HEK293T (cell line): Measurements from ENCODE around the gene TTLL11.

Source experiments
- ARNT ChIP-seq: fragments of 450-650 bp; IDR thresholded peaks from 2 replicates; pipeline ENCODE4 v1.6.1; 2017; ENCODE audit warnings: mild to moderate bottlenecking
- BHLHE40 ChIP-seq: fragments of 450-650 bp; IDR thresholded peaks from 2 replicates; pipeline ENCODE4 v1.6.1; 2016; ENCODE audit warnings: mild to moderate bottlenecking, moderate library complexity, borderline replicate concordance
- ELF4 ChIP-seq: fragments of 450-650 bp; IDR thresholded peaks from 2 replicates; pipeline ENCODE4 v1.6.1; 2017; ENCODE audit warnings: antibody characterized with exemption
- FOXA1 ChIP-seq: fragments of 450-650 bp; IDR thresholded peaks from 2 replicates; pipeline ENCODE4 v1.6.1; 2016; ENCODE audit warnings: mild to moderate bottlenecking
- FOXM1 ChIP-seq: fragments of 450-650 bp; IDR thresholded peaks from 2 replicates; pipeline ENCODE4 v1.6.1; 2017; ENCODE audit warnings: mild to moderate bottlenecking, borderline replicate concordance
- HDGF ChIP-seq: fragments of 450-650 bp; IDR thresholded peaks from 2 replicates; pipeline ENCODE4 v1.6.1; 2017; ENCODE audit warnings: antibody characterized with exemption, borderline replicate concordance
- L3MBTL2 ChIP-seq: fragments of 450-650 bp; conservative IDR thresholded peaks from 2 replicates; pipeline ENCODE4 v1.6.1; 2016; ENCODE audit warnings: mild to moderate bottlenecking
- LEF1 ChIP-seq: fragments of 450-650 bp; IDR thresholded peaks from 2 replicates; pipeline ENCODE4 v1.6.1; 2017; ENCODE audit warnings: mild to moderate bottlenecking, borderline replicate concordance
- NFRKB ChIP-seq: fragments of 450-650 bp; IDR thresholded peaks from 2 replicates; pipeline ENCODE4 v1.6.1; 2016; ENCODE audit warnings: mild to moderate bottlenecking, moderate library complexity
- PKNOX1 ChIP-seq: fragments of 450-650 bp; IDR thresholded peaks from 2 replicates; pipeline ENCODE4 v1.6.1; 2016
- SP1 ChIP-seq: fragments of 450-650 bp; IDR thresholded peaks from 2 replicates; pipeline ENCODE4 v1.6.1; 2017
- SUZ12 ChIP-seq: fragments of 450-650 bp; IDR thresholded peaks from 2 replicates; pipeline ENCODE4 v1.6.1; 2016; ENCODE audit warnings: mild to moderate bottlenecking
- TARDBP ChIP-seq: fragments of 450-650 bp; IDR thresholded peaks from 2 replicates; pipeline ENCODE4 v1.6.1; 2016

- no peak for TF ChIP-seq PKNOX1
- TF ChIP-seq FOXA1, result no peak
- TF ChIP-seq BHLHE40, result no peak
- TF ChIP-seq LEF1, result no peak
- no peak for TF ChIP-seq TARDBP
- no peak for TF ChIP-seq SUZ12
- no peak for TF ChIP-seq SP1
- TF ChIP-seq FOXM1, result no peak
- no peak for TF ChIP-seq NFRKB
- no peak for TF ChIP-seq HDGF
- TF ChIP-seq L3MBTL2, result no peak
- no peak for TF ChIP-seq ELF4
- no peak for TF ChIP-seq ARNT
Measured at GRCh38 chr9:121868626-121869025, 224.5 kb downstream of the TTLL11 start.
